Inflammatory macrophage treated with lipopolysaccharide for 1 hour (primary cell): ENCODE results near the gene B4GALNT3.
"Not testable (repeated sequence)": the region's sequence is repeated elsewhere in the genome, so short reads cannot be mapped to it uniquely, and the experiment has no call there.

Source experiments
- DNase-seq, 2 donors: peaks; one replicate each; pipeline ENCODE4 v3.0.0-alpha.2; 2020 to 2022

The B4GALNT3 gene

DNA sequence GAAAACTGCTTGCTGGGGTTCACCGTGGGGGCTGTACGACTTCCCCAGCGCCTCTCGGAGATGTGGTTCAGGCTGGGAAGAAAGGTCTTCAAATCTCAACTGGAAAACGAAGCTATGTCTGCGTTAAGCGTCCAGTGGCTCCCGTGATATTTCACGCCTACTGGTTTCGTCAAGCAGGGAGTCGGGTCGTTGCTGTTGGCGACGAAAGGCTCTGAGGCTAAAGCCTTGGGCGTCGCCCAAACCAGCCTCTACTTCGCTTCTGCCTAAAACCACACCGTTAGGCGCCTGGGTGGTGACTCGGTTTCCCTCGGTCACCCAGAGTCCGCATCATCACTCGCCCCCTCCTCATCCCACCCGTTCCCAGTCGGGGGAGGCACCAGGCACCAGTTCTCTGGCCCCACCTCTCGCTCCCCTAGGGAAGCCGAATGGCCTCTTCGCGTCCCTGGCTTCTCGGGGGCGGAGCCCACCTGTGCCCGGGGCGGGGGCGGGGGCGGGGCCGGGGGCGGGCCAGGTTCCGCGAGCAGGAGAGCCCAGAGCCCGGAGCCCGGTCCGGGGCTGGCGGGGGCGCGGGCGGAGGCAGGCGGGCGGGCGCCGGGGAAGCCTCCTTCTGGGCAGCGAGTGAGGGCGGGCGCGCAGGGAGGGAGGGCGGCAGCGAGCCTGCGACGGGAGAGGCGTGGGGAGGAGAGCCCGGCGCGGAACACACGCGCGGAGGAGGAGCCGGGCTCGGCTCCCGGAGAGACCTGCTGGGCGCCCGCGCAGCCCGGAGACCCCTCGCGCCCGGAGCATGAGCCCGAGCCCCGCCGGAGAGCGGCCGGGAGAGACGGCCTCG is at the start of gene B4GALNT3:
Gene B4GALNT3, plus strand, starts transcription at position 510 of the 829 bp plus-strand sequence. CDS start 438 bp downstream, outside the sequence.
- DNase-seq = peak; percentile 15 to 27

DNA sequence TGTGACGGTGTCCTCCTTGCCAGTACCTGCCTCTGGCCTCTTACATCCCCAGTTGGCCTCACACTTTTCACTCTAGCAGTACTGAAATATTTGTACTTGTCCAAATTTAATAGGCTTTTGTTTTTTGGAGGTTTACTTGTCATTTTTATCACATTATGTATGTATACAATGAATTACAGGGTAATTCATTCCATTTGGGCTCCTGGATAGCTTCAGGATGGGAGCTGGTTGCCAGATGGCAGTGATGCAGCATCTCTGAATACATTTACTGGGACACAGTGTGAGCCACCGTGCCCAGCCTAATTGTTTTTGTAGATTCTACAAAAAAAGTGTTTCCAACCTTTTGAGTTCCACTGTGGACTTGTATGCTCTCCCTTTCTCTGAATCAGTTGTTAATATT is 44.9 kb upstream of the B4GALNT3 start:
- DNase-seq = no peak

DNA sequence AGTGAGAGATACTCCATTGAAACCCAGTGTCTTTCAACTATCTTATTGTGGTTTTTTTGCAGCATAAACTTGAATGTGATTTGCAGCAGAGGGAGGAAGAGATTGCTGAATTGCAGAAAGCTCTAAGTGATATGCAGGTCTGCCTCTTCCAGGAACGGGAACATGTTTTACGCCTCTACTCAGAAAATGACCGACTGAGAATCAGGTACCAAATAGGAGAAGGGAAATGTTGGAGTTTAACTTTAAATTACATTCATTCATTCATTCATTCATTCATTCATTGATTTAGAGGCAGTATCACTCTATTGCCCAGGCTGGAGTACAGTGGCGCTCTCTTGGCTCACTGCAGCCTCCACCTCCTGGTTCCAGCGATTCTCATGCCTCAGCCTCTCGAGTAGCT is 41.3 kb upstream of the B4GALNT3 start:
- DNase-seq = no peak

GRCh38 chr12:422526-422925 is 37.2 kb upstream of the B4GALNT3 start:
- DNase-seq = no peak

DNA sequence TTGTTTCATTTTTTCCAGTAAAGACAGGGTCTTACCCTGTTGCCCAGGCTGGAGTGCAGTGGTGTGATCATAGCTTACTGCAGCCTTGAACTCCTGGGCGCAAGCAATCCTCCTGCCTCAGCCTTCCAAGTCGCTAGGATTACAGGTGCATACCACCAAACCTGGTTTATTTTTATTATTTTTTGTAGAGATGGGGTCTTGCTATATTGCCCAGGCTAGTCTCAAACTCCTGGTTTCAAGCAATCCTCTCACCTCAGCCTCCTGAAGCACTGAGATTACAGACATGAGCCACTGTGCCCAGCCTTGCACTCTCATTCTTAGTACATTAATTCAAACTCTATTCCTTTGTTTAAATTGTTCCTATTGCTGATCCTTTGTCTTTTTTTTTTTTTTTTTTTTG is 24.0 kb upstream of the B4GALNT3 start:
- DNase-seq = not testable (repeated sequence)

DNA sequence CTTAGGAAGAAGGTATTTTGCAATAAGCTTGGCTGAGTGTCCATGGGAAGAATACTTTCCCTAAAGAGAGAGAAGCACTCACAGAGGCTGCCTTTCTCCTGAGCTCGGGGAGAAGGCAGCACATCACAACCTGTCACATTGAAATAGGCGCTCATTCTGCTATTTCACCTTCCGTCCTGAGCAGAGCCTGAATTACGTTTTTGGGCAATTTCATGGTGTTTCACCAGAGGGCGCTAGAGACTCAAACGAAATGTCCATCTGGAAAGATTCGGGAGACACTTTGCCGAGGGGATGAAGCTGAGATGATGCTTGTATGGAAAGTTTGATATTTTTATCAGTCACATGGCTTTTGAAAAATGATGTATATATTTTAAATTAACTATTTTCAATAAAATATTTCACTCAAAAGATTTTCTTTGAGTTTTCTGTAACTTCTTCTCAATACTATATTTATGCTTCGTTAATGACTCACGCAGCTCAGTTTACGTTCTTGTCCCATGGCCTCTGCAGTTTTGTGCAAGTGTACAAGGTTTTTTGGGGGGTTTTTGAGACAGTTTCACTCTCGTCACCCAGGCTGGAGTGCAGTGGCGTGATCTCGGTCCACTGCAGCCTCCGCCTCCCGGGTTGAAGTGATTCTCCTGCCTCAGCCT is 17.4 kb upstream of the B4GALNT3 start:
- peak in 1 of 2 donors; percentile 87 for DNase-seq

DNA sequence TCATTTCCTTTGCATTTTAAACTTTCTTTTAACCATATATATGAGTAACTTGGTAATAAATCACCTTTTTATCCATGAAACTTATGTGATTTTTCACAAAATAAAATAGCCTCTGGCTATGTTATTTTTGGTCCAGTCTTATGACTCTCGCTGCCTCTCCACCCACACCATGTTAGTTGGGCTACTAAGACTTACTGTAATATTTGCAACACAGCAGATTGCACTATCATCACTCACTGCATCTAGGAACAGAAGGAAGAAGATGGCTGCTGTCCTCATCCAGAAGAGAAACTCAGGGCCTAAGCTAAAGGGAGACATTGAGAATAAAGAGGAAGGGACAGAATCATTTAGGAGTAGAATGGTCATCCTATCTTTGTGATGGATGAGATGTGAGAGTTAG is 12.6 kb upstream of the B4GALNT3 start:
- DNase-seq = peak; percentile 62 to 85

- no peak for DNase-seq
Measured at GRCh38 chr12:449203-449602, 10.5 kb upstream of the B4GALNT3 start.

GRCh38 chr12:450438-450837 is 9.3 kb upstream of the B4GALNT3 start:
- DNase-seq = no peak

DNA sequence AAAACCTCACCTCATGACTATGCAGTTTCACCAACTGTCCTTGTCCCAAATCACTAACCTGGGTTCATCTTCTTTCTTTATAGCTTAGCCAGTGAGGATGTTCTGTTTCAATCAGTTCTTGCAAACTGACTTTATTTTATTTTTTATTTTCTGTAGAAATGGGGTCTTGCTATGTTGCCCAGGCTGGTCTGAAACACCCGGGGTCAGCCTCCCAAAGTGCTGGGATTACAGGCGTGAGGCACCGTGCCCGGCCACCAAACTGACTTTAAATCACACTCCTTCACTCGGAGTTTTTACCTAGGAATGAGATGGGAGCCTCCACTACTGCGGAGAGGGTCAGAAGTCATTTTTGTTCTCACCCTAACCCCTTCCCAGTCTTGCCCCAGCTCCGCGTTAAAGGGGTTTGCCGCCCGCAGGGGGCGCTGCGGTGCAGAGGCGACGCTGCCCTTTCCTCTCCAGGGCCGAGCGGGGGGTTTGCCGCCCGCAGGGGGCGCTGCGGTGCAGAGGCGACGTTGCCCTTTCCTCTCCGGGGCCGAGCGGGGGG is 7.0 kb upstream of the B4GALNT3 start:
- peak in 1 of 2 donors; percentile 17 for DNase-seq

DNA sequence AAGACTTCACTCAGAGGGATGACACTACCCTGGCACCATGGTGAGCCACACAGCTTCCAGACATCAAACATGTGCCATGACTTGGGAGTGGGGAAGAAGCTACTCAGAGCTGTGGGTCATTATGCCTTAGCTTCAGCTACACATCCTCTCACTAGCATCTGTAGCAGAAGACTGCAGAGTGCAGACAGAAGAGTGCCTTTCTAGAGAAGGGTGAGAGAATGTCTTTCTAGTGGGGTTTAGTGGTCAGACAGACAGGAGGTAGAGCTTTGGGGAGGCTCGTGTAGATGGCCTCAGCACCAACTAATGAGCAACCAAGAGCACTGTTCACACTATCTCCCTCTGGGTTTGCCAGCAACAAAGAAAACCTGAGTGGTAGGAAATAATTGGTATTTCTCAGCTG is 4.9 kb upstream of the B4GALNT3 start:
- DNase-seq = no peak

DNA sequence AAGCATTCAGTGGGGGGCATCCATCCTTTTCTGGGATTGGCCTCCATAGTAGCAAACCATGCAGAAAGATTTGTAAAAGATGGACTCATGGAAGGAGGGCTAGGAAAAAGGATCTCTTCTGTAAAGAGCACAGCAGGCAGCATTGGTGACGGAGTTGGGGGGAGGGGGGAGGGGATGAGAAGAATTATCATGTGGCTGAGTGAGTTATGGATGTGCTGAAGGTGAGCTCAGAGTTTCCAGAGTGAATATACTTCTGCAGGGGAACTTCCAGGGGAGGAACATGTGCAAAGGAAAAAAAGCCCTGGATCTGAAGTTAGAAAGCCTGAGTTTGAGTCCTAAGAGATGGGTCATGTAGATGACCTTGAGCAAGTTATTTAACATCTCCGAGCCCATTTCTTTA is 3.9 kb upstream of the B4GALNT3 start:
- DNase-seq = no peak

DNA sequence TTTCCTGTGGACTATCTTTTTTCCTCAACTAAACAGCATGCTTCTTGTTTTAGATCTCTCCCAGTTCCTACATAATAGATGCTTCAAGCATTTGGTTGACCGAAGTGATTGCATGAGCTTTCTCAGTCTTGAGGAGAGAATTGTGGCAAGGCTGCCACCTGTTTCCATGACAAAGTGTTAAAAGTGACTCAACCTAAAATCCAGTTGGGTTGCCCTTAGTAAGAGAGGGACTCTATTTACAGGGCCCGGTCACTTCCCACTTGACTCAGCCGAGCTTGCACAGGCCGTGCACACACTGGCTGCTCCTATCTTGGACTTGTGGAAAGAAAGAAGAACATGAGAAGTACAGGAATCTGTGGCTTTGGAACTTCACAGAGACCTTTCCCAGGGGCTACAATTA is 2.1 kb upstream of the B4GALNT3 start:
- DNase-seq = no peak

DNA sequence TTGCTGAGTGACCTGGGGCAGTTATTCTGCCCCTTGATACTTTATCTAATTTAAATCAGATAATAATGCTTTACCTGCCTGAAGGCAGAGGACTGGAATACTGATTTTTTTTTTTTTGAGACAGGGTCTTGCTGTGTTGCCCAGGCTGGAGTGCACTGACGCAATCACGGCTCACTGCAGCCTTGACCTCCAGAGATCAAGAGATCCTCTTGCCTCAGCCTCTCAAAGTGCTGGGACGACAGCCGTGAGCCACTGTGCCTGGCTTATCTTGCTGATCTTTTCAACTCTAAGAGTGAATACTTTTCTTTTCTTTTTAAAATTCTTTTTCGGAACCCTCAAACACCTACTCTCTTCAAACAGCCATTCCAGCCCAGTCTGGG is 699 bp upstream of the B4GALNT3 start:
- DNase-seq = no peak

GRCh38 chr12:460261-461230 is 807 bp downstream of the B4GALNT3 start:
- DNase-seq = no peak

GRCh38 chr12:461425-461824 is 1.7 kb downstream of the B4GALNT3 start:
- DNase-seq = no peak

DNA sequence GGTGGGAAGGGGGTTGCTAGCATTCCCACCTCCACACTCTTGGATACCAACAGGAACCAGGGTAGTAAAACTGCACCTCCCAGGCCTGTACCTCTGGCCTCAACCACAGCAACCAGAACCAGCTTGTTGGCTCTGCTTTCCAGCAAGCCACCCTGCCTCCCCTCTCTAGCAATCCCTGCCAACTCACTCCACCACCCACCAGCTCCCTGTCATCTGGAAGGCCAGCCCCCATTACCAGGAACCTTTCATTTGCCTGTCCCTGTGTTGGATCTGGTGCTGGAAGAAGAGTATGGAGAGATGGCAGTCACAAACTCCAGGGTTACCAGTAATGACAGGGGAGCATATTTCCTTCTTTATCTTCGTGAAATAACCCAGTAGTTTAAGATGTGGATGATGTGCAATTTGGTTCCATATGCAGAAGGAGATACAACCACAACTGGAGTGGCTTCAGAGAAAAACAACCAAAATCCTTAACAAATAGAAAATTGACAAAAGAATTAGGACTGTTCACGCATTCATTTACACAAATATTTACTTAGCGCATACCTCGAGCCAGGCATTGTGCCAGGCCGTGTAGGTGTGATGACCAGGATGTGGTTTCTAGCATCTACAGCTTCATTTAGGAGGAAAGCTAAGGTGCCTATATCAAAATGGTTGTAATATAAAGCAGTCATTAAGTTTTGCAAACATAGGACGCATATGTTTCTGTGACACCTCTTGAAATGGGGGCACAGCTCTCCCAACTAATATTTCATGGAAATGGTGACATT is 3.4 kb downstream of the B4GALNT3 start:
- DNase-seq = no peak

DNA sequence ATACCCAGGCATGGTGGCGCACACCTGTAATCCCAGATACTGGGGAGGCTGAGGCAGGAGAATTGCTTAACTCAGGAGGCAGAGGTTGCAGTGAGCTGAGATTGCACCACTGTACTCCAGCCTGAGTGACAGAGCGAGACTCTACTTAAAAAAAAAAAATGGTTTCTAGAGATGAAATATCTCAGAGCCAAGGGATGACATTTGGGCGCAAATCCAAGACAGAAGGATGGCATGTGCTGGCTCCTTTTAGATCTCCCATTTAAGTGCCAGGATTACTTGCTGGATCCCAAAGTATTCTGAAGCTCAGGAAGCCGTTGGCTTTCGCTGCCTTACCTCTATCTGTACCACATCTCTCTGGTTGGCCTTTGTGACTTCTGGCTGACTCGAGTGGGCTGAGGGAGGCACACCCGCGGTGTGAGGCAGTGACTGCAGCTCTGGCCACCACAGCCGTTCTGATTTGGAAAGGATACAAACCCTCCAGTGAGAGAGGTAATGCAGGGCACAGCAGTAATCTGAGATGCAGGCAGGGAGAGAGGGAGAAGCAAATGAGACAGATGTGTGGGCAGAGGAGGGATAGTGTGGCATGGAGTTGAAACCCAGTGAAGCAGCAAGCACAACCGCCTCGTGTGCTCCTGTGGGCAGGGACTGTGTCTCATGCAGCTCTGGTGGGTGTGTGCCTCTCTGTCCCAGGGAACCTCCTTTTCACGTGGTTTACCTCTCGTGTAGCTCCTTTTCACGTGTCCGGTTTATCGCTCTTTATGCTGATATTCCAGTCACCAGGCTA is 4.9 kb downstream of the B4GALNT3 start:
- no peak for DNase-seq

GRCh38 chr12:466039-466438 is 6.3 kb downstream of the B4GALNT3 start:
- DNase-seq = no peak

- DNase-seq = no peak
Measured at GRCh38 chr12:466762-467161, 7.0 kb downstream of the B4GALNT3 start.

GRCh38 chr12:467591-467990 is 7.9 kb downstream of the B4GALNT3 start:
- DNase-seq = no peak
